ENCODE results near the gene KCNJ1.

Gene KCNJ1

GRCh38 chr11:128809128-128809527, 58.0 kb downstream of the KCNJ1 start:
- no peak for DNase-seq
- in situ Hi-C loops (cut with HindIII; ENCODE audit: low pct_ligation_motif_present, low pct_unique_long_range_greater_than_20kb, low sequenced_read_pairs) = no loop called here

GRCh38 chr11:128807909-128808308, 59.2 kb downstream of the KCNJ1 start:
- DNase-seq = no peak
- in situ Hi-C loops (cut with HindIII; ENCODE audit: low pct_ligation_motif_present, low pct_unique_long_range_greater_than_20kb, low sequenced_read_pairs) = no loop called here

GRCh38 chr11:128806506-128807261, 60.4 kb downstream of the KCNJ1 start:
- in situ Hi-C loops (cut with HindIII; ENCODE audit: low pct_ligation_motif_present, low pct_unique_long_range_greater_than_20kb, low sequenced_read_pairs) = no loop called here
- no peak for DNase-seq

- in situ Hi-C loops (cut with HindIII; ENCODE audit: low pct_ligation_motif_present, low pct_unique_long_range_greater_than_20kb, low sequenced_read_pairs) = no loop called here
Measured at GRCh38 chr11:128804481-128804880, 62.6 kb downstream of the KCNJ1 start.

GRCh38 chr11:128803449-128804245, 63.4 kb downstream of the KCNJ1 start:
- no peak for DNase-seq
- in situ Hi-C loops (cut with HindIII; ENCODE audit: low pct_ligation_motif_present, low pct_unique_long_range_greater_than_20kb, low sequenced_read_pairs) = no loop called here

More at GRCh38 chr11:128804481-128804880, 62.6 kb downstream of the KCNJ1 start:
- no peak for DNase-seq

GRCh38 chr11:128803011-128803410, 64.1 kb downstream of the KCNJ1 start:
- in situ Hi-C loops (cut with HindIII; ENCODE audit: low pct_ligation_motif_present, low pct_unique_long_range_greater_than_20kb, low sequenced_read_pairs) = no loop called here

GRCh38 chr11:128802358-128802981, 64.6 kb downstream of the KCNJ1 start:
- DNase-seq = peak; percentile 22
- in situ Hi-C loops (cut with HindIII; ENCODE audit: low pct_ligation_motif_present, low pct_unique_long_range_greater_than_20kb, low sequenced_read_pairs) = no loop called here

More at GRCh38 chr11:128803011-128803410, 64.1 kb downstream of the KCNJ1 start:
- DNase-seq = no peak

GRCh38 chr11:128800871-128801417, 66.2 kb downstream of the KCNJ1 start:
- in situ Hi-C loops (cut with HindIII; ENCODE audit: low pct_ligation_motif_present, low pct_unique_long_range_greater_than_20kb, low sequenced_read_pairs) = no loop called here

GRCh38 chr11:128796270-128796669, 70.8 kb downstream of the KCNJ1 start:
- no peak for DNase-seq
- in situ Hi-C loops (cut with HindIII; ENCODE audit: low pct_ligation_motif_present, low pct_unique_long_range_greater_than_20kb, low sequenced_read_pairs) = no loop called here

More at GRCh38 chr11:128800871-128801417, 66.2 kb downstream of the KCNJ1 start:
- no peak for DNase-seq

GRCh38 chr11:128790196-128790595, 76.9 kb downstream of the KCNJ1 start:
- DNase-seq = no peak
- in situ Hi-C loops (cut with HindIII; ENCODE audit: low pct_ligation_motif_present, low pct_unique_long_range_greater_than_20kb, low sequenced_read_pairs) = no loop called here

GRCh38 chr11:128789497-128790150, 77.5 kb downstream of the KCNJ1 start:
- DNase-seq = no peak
- in situ Hi-C loops (cut with HindIII; ENCODE audit: low pct_ligation_motif_present, low pct_unique_long_range_greater_than_20kb, low sequenced_read_pairs) = no loop called here
